Suppressor macrophage treated with lipopolysaccharide for 4 hours (primary cell): ENCODE results near the gene SNX9.

ENCODE experiments used
- DNase-seq: peaks from one replicate; pipeline ENCODE4 v3.0.0-alpha.2; 2020

The SNX9 gene

GRCh38 chr6:157823001-157823527, at the start of gene SNX9:
TSS of gene SNX9 (plus strand) at chr6:157823246. CDS start at chr6:157823435, 189 bp downstream.
- peak; percentile 91 for DNase-seq

GRCh38 chr6:157773248-157773773, 49.7 kb upstream of the SNX9 start:
- DNase-seq: peak; percentile 30

- no peak for DNase-seq
These were observed 48.6 kb upstream of the SNX9 start for GRCh38 chr6:157774153-157775135.

- no peak for DNase-seq
These were observed 47.7 kb upstream of the SNX9 start for GRCh38 chr6:157775376-157775775.

GRCh38 chr6:157777344-157777743, 45.7 kb upstream of the SNX9 start:
- no peak for DNase-seq

GRCh38 chr6:157778719-157779118, 44.3 kb upstream of the SNX9 start:
- no peak for DNase-seq

- DNase-seq: no peak
These were observed 43.1 kb upstream of the SNX9 start for GRCh38 chr6:157779705-157780604.

GRCh38 chr6:157785636-157786035, 37.4 kb upstream of the SNX9 start:
- DNase-seq: no peak

- no peak for DNase-seq
These were observed 36.8 kb upstream of the SNX9 start for GRCh38 chr6:157786221-157786620.

GRCh38 chr6:157787080-157787479, 36.0 kb upstream of the SNX9 start:
- DNase-seq: no peak

GRCh38 chr6:157788180-157788579, 34.9 kb upstream of the SNX9 start:
- no peak for DNase-seq

- no peak for DNase-seq
These were observed 33.7 kb upstream of the SNX9 start for GRCh38 chr6:157789297-157789696.

- DNase-seq: no peak
These were observed 33.2 kb upstream of the SNX9 start for GRCh38 chr6:157789861-157790260.

- no peak for DNase-seq
These were observed 32.4 kb upstream of the SNX9 start for GRCh38 chr6:157790548-157791160.

- DNase-seq: no peak
These were observed 31.6 kb upstream of the SNX9 start for GRCh38 chr6:157791450-157791849.

GRCh38 chr6:157792671-157793070, 30.4 kb upstream of the SNX9 start:
- DNase-seq: no peak

- peak; percentile 49 for DNase-seq
These were observed 29.0 kb upstream of the SNX9 start for GRCh38 chr6:157794012-157794411.

- peak; percentile 47 for DNase-seq
These were observed 27.2 kb upstream of the SNX9 start for GRCh38 chr6:157795841-157796240.

- DNase-seq: no peak
These were observed 24.2 kb upstream of the SNX9 start for GRCh38 chr6:157798851-157799250.

- peak; percentile 38 for DNase-seq
These were observed 23.5 kb upstream of the SNX9 start for GRCh38 chr6:157799561-157799960.

GRCh38 chr6:157800420-157801237, 22.4 kb upstream of the SNX9 start:
- DNase-seq: peak; percentile 67
